ENCODE data around the gene RXFP3.
"Not testable (repeated sequence)": the region's sequence is repeated elsewhere in the genome, so short reads cannot be mapped to it uniquely, and the experiment has no call there.

The RXFP3 gene

GRCh38 chr5:33936381-33937016, at the start of gene RXFP3:
TSS of gene RXFP3 (plus strand) at chr5:33936386. CDS start at chr5:33936741, 355 bp downstream.
- in situ Hi-C loops (cut with HindIII; ENCODE audit: low pct_ligation_motif_present, low pct_unique_long_range_greater_than_20kb, low sequenced_read_pairs), result no loop called here
- no peak for DNase-seq

DNA sequence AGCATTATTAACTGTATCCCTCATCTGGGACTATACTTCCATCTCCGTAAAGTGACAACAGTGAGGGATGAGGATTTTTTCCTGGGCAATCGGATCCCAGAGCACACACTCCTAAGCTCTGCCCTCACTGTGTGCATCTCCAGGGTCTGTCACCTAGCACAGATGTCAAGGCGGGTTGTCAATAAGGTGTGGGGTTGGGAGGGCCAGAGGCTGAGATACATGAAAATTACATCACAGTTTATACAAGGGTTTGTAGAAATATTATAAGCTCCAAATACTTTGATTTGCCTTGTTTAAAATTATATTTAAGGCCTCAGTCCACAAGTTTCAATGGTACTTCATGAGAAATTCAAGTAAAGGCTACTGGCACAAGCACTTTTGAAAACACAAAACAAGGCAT, 48.9 kb upstream of the RXFP3 start:
- in situ Hi-C loops (cut with HindIII; ENCODE audit: low pct_ligation_motif_present, low pct_unique_long_range_greater_than_20kb, low sequenced_read_pairs), result no loop called here
- no peak for DNase-seq

GRCh38 chr5:33888587-33888986, 47.6 kb upstream of the RXFP3 start:
- no peak for DNase-seq
- in situ Hi-C loops (cut with HindIII; ENCODE audit: low pct_ligation_motif_present, low pct_unique_long_range_greater_than_20kb, low sequenced_read_pairs), result no loop called here

GRCh38 chr5:33890131-33891032, 45.8 kb upstream of the RXFP3 start:
- no peak for DNase-seq
- in situ Hi-C loops (cut with HindIII; ENCODE audit: low pct_ligation_motif_present, low pct_unique_long_range_greater_than_20kb, low sequenced_read_pairs), result no loop called here

- no peak for DNase-seq
- in situ Hi-C loops (cut with HindIII; ENCODE audit: low pct_ligation_motif_present, low pct_unique_long_range_greater_than_20kb, low sequenced_read_pairs), result no loop called here
Observed at GRCh38 chr5:33891446-33891787, 44.8 kb upstream of the RXFP3 start.

- in situ Hi-C loops (cut with HindIII; ENCODE audit: low pct_ligation_motif_present, low pct_unique_long_range_greater_than_20kb, low sequenced_read_pairs), result no loop called here
- no peak for DNase-seq
Observed at GRCh38 chr5:33891788-33892619, 44.2 kb upstream of the RXFP3 start, which contains the start of gene ADAMTS12. TSS of gene ADAMTS12 (minus strand) at chr5:33891990. CDS start at chr5:33891856, 134 bp downstream.

DNA sequence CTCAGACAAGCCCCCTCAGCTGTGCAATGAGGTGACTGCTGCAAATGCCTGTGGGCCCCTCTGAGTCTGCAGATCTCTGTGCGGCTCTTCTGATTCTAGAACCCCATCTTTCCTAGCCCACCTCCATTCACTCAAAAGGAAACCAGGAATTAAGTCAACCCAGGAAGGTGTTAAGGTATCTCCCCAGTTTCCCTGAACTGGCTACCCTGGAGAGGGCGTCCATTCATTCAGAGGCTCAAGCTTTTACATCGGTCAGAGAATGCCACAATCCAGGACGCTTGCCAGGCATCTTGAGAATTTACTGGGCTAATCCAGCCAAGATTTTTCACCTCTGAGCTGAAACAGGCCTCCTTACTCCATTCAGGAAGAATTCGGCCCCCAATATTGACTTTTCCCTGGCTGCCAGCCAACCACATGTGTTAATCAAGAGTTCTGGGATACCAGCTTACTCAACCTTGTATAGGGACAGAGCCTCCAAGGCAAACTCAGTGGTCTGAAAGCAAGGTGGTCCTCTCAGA, 43.5 kb upstream of the RXFP3 start:
- in situ Hi-C loops (cut with HindIII; ENCODE audit: low pct_ligation_motif_present, low pct_unique_long_range_greater_than_20kb, low sequenced_read_pairs), result no loop called here
- peak; percentile 20 for DNase-seq

GRCh38 chr5:33894566-33894965, 41.6 kb upstream of the RXFP3 start:
- in situ Hi-C loops (cut with HindIII; ENCODE audit: low pct_ligation_motif_present, low pct_unique_long_range_greater_than_20kb, low sequenced_read_pairs), result no loop called here

GRCh38 chr5:33901156-33901555, 35.0 kb upstream of the RXFP3 start:
- DNase-seq, result no peak
- in situ Hi-C loops (cut with HindIII; ENCODE audit: low pct_ligation_motif_present, low pct_unique_long_range_greater_than_20kb, low sequenced_read_pairs), result no loop called here

More at GRCh38 chr5:33894566-33894965, 41.6 kb upstream of the RXFP3 start:
- no peak for DNase-seq

GRCh38 chr5:33903118-33903517, 33.1 kb upstream of the RXFP3 start:
- in situ Hi-C loops (cut with HindIII; ENCODE audit: low pct_ligation_motif_present, low pct_unique_long_range_greater_than_20kb, low sequenced_read_pairs), result no loop called here
- DNase-seq, result no peak

- no peak for DNase-seq
- in situ Hi-C loops (cut with HindIII; ENCODE audit: low pct_ligation_motif_present, low pct_unique_long_range_greater_than_20kb, low sequenced_read_pairs), result no loop called here
Observed at GRCh38 chr5:33905381-33905780, 30.8 kb upstream of the RXFP3 start.

- in situ Hi-C loops (cut with HindIII; ENCODE audit: low pct_ligation_motif_present, low pct_unique_long_range_greater_than_20kb, low sequenced_read_pairs); DNase-seq: not testable (repeated sequence)
Observed at GRCh38 chr5:33906248-33906647, 29.9 kb upstream of the RXFP3 start.

DNA sequence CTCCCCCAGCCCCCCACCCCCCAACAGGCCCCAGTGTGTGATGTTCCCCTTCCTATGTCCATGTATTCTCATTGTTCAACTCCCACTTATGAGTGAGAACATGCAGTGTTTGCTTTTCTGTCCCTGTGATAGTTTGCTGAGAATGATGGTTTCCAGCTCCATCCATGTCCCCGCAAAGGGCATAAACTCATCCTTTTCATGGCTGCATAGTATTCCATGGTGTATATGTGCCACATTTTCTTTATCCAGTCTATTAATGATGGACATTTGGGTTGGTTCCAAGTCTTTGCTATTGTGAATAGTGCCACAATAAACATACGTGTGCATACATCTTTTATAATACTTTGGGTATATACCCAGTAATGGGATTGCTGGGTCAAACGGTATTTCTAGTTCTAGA, 21.3 kb upstream of the RXFP3 start:
- in situ Hi-C loops (cut with HindIII; ENCODE audit: low pct_ligation_motif_present, low pct_unique_long_range_greater_than_20kb, low sequenced_read_pairs); DNase-seq: not testable (repeated sequence)

DNA sequence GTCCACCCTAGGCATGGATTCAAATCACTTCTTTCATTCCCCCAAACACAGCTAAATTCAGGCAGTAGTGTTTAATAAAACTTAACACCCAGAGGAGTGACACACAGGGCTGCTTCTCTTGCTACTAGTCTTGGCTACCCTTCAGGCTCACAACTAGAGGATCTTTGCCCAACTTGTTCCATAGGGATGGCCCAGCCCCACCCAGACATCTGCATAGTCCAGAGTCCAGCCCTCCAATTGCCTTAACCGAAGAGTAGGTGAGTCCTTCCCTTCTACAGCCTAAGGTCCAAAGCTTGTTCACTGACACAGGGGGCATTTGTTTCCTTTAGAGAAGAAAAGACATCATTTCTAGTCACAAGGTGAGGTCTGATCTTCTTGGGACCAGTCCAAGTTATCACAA, 15.2 kb upstream of the RXFP3 start:
- in situ Hi-C loops (cut with HindIII; ENCODE audit: low pct_ligation_motif_present, low pct_unique_long_range_greater_than_20kb, low sequenced_read_pairs), result no loop called here
- DNase-seq, result no peak

DNA sequence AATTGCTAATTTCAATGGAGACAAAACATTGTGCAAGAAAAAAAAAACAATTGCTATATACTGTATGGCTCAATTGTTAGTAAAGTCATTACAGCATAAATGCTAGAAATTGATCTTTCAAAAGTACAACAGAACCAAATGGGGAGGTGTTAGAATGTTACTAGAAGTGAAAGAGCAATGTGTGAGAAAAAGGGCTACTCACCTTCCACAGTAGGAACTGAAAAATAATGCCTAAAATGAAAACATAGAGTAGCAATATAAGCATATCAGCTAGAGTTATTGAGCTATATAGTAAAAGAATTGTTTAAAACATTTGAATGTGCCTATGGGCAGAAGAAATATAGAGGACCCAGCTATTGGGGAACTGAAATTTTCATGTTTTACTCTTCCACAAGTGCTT, 10.9 kb upstream of the RXFP3 start:
- DNase-seq, result no peak
- in situ Hi-C loops (cut with HindIII; ENCODE audit: low pct_ligation_motif_present, low pct_unique_long_range_greater_than_20kb, low sequenced_read_pairs), result no loop called here

DNA sequence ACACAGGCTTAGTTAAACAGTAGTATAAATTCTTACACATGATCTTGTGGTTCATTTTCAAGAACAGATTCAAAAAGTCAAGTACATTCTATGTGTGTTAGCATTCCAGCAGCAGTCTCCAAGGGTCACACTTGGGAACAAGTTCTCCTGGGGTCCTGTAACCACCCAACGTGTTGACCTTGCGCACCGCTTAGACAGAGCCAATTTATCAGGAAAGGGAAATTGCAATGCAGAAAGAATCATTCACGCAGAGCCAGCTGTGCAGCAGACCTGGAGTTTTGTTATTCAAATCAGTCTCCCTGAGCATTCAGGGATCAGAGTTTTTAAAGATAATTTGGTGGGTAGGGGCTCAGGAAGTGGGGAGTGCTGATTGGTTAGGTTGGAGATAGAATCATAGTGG, 8.5 kb upstream of the RXFP3 start:
- no peak for DNase-seq
- in situ Hi-C loops (cut with HindIII; ENCODE audit: low pct_ligation_motif_present, low pct_unique_long_range_greater_than_20kb, low sequenced_read_pairs), result no loop called here

DNA sequence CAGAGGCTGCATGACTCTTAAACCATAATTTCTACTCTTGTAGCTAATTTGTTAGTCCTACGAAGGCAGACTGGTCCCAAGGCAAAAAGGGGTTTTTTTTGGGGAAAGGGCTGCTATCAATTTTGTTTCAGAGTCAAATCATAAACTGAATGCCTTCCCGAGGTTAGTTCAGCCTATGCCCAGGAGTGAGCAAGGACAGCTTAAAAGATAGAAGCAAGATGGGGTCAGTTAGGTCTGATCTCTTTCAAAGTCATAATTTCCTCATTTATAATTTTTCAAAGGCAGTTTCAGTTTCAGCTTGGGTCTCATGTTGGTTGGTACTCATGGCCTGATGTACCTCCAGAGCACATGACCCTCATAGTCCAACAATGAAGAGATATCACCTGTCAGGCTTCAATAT, 7.9 kb upstream of the RXFP3 start:
- in situ Hi-C loops (cut with HindIII; ENCODE audit: low pct_ligation_motif_present, low pct_unique_long_range_greater_than_20kb, low sequenced_read_pairs), result no loop called here
- no peak for DNase-seq

GRCh38 chr5:33929925-33930690, 6.1 kb upstream of the RXFP3 start:
- no peak for DNase-seq
- in situ Hi-C loops (cut with HindIII; ENCODE audit: low pct_ligation_motif_present, low pct_unique_long_range_greater_than_20kb, low sequenced_read_pairs), result no loop called here
